ENCODE measurements around the gene VDAC2.

The VDAC2 gene

DNA sequence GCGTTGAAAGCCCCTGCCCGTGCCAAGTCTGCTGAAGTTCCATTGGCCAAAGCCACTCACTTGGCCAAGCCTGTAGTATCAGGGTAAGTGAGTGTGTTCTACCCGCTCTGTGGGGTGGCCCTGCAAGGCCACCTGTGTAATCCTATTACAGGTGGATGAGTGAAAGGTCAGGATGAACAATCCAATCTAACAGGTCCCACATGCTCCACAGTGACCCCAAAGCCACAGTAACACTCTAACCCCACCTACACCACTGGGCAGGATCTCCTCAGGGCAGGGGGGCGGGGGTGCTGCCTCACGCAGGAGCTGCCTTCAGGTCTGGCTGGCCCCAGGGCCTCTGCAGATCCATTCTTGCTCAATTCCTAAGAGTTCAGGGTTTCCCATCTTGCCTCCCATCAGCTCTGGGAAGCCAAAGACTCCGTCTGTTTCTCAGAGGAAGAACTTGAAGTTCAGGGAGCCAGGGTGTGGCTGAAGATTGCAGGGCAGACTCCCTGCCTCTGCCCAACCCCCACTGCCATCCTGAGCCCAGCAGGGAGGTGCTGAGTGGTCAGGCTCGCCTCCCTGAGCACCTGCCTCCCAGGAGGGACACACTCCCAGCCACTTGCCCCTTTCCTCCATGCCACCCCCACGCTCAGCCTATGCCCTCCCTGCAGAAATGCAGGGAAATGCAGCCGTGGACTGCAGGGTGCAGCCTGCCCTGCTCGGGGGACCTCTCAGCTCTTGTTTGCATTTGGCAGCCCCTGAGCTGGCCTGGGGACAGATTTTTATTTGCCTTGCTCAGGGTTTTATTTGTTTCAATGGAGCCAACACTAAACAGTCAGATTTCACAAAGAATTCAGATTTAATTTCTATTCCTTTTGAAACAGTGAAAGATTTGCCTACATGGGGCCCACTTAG is 35.0 kb downstream of the VDAC2 start:
- in situ Hi-C loops (cut with MboI; ENCODE audit: low sequenced_read_pairs), result loop anchor here (25.0 kb wide), 1 partner anchor 983 kb away; no protein-coding TSS in a partner anchor

DNA sequence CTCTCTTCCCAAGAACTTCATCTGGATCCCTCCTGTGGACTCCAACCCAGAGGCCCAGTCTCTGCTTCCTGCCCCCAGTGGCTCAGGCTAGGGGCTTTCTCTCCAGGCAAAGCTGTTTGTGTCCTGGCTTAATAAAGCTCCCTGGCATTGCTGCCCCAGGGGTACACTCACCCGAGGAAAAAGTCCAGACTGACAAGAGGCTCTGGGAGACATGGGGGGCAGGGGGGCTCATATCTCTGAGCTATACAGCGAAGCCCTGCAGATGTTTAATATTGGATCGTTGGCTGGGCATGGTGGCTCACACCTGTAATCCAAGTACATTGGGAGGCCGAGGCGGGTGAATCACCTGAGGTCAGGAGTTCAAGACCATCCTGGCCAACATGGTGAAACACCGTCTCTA is 35.9 kb downstream of the VDAC2 start:
- in situ Hi-C loops (cut with MboI; ENCODE audit: low sequenced_read_pairs), result loop anchor here (25.0 kb wide), 1 partner anchor 984 kb away; no protein-coding TSS in a partner anchor

DNA sequence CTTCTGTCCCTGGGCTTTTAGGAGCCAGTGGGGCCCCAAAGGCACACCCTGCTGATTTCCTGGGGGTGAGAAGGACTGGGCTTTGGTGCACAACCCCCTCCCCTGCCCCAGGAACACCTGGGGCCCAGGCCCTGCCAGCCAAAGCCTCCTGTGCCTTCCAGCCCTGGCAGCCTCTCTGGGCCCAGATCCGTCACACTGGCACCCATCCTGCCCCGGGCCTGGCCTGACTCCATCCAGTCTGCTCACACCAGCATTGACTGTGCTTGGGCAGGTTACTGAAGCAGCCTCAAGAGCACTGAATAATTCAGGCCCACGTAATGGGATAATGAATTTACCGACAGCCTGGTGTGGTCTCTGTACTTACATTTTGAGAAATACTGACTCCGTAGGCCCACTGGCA is 37.2 kb downstream of the VDAC2 start:
- in situ Hi-C loops (cut with MboI; ENCODE audit: low sequenced_read_pairs), result loop anchor here (25.0 kb wide), 1 partner anchor 985 kb away; no protein-coding TSS in a partner anchor

DNA sequence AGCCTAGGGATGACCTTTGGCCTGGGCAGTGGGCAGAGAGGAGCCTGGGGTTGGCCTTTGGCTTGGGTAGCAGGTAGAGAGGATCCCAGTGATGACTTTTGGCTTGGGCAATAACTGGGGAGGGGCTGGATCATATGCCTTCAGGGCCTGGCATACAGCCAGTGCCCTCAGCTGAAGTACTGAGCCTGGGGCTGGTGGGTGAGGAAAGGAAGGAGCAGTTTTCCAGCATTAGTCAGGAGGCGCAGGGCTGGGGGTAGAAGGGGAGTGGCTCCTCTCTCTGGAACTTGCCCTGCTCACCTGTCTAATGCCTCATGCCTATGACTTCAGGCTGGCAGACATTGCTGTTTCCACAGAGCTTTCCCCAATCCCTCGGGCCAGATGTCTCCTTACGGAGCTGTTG is 40.3 kb downstream of the VDAC2 start:
- in situ Hi-C loops (cut with MboI; ENCODE audit: low sequenced_read_pairs), result no loop called here

DNA sequence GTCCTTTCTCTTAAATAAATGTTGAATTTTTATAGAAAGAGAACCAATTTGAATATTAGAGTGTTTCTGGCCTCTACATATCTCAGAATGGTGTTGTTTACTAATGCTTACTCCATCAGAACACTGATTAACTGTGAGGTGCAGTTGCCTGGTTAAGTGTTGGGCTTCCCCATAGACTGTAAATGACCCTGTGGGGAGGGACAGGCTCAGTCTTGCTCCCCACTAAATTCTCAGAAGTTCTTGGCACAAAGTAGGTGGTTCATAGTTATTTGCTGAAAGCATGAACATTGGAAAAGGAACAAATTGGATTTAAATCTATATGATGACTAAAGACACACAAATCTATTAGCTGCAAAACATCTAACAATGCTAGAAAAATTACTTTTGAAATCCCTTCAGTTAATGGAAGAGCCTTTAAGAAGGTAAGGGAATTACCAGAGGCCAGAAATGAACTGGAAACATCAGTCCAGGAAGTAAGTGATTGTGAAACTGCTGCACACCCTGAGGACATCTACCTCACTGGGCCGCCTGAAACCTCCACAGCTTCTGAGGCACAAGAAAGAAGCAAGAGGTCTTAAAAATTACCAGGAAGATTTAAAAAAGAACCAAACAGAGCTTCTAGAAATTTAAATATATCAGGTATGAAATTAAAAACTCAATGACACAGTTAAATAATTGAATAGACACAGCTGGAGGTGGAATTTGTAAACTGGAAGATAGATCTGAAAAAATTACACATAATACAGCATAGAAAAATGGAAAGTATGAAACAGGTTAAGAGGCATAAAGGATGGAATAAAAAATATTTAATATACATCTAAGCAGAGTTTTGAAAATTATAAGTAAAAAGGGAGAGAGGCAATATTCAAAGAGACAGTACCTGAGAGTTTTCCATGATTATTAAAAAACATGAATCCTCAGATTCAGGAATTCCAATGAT is 43.0 kb downstream of the VDAC2 start:
- in situ Hi-C loops (cut with MboI; ENCODE audit: low sequenced_read_pairs), result no loop called here

DNA sequence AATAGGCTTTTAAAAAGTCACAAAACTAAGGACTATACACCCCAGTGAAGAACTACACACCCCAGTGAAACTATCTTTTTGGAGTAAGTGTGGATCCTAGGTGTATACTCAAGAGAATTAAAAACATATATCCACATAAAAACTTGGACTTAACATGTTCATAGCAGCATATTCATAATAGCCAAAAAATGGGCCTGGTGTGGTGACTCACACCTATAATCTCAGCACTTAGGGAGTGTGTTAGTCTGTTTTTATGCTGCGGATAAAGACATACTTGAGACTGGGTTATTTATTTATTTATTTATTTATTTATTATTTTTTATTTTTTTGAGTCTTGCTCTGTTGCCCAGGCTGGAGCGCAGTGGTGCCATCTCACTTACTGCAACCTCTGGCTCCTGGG is 44.1 kb downstream of the VDAC2 start:
- in situ Hi-C loops (cut with MboI; ENCODE audit: low sequenced_read_pairs), result no loop called here

DNA sequence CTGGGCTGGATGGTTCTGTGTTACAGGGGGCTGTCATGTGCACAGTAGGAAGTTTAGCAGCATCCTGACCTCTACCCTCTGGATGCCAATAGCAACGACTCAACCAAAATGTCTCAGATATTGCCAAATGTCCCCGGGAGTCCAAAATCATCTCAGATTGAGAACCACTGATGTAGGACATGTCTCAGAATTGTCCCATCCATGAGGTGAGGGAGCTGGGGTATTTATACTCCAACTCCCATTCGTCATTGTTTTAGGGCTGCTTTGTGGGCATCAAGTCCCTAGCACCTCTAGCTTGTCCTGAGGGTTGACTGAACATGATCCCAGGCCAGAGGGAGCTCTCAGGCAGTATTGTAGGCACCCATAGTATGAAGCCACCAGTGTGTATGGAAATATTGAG is 50.4 kb downstream of the VDAC2 start:
- in situ Hi-C loops (cut with MboI; ENCODE audit: low sequenced_read_pairs), result no loop called here

DNA sequence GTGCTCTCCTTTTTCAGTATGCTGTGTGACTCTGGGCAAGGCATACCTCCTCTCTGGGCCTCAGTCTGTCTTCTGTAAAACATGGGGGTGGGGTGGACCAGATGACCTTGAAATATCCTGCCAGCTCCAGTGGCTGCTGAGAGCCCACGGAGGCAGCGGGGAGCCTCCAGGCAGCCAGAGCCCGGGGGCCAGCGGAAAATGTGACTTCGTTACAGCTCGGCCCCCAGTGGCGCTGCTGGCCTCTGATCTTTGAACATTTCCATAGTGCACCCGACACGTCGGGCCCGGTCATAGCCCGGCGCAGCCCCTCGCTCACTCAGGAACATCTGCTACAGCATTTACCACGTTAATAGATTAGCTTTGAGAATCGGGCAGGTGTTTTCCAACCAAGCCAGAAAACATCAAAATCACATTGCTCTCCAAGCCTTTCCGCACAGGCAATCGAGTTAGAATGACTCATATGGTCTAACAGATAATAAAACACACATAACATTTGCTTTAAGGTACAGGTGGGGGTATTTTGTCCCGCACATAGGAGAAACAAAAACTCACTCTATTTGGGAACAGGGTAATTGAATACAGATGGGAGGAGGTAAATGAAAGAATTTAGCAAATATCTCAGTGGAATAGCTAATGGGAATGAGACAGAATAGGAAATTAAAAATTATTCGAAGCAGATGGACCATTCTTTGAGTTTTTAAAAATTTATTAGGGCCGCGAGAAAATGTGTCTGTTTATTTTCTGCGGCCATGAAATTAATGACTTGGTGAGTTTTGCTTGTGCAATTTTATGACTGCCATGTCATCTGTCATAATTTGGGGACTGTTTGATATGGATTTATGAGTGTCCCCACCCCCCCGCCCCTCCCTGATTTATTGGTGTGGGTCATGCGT is 51.5 kb downstream of the VDAC2 start:
- in situ Hi-C loops (cut with MboI; ENCODE audit: low sequenced_read_pairs), result no loop called here

DNA sequence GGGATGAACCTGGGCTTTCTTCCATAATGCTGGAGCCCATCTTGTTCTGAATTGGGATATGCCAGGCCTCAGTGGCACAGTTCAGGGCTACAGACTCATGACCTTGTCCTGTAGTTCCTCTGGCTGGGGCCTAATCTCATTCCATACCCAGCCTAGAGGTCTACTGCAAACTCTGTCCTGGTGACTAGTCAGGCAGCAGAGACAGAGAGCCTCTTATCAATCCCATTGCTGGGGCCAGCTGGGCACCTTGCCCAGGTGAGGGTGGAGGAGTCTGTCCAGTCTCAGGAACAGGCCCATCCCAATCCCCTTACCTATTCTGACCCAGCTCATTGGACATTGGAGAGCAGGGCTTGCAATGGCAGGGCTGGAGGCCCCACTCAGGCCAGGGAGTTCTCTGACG is 53.2 kb downstream of the VDAC2 start:
- in situ Hi-C loops (cut with MboI; ENCODE audit: low sequenced_read_pairs), result no loop called here

DNA sequence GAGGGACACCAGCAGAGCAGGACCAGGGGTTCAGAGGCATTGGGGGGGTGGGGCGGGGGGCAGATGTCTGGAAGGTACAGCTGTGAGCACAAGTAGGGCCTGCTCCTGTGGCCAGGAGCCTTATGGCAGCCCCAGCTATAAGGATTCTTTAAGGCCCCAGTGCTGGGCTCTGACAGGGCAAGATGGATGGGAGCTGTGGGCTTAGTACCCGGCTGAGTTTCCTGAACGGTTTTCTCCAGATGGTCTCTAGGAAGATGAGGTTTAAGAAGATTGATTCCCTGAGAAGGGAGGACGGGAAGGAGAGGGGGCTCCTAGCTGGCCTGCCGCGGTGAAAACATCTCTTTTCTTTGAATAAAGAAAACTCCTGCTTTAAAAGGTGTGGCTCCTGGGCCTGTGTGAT is 55.3 kb downstream of the VDAC2 start:
- in situ Hi-C loops (cut with MboI; ENCODE audit: low sequenced_read_pairs), result no loop called here

DNA sequence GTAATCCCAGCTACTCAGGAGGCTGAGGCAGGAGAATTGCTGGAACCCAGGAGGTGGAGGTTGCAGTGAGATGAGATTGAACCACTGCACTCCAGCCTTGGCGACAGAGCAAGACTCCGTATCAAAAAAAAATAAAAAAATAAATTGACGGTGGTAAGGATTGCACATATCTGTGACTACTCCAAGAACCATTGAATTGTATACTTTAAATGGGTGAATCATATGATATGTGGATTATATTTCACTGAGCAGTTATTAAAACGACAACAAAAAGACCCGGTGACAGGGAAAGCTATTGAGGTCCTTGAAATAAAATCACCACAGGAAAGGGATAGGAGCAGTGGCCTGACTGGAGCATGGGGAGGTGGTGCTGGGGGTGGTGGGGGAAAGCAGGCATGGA is 56.3 kb downstream of the VDAC2 start:
- in situ Hi-C loops (cut with MboI; ENCODE audit: low sequenced_read_pairs), result no loop called here

DNA sequence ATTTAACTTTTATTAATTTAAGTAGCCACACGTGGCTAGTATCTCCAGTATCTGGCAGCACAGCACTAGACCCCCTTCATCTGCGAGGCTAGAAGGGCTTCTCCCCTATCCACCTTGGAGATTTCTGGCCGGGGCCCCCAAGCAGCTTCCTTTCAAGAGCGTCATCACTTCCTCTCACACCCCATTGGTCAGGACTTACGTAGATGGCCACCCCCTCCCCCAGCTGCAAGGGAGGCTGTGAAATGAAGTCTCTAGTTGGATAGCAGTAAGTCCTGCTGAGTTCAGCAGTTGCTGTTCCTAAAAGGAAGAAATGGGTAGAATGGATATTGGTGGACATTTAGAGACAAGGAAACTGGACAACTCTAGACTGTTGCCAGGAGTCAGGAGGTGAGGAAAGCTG is 59.0 kb downstream of the VDAC2 start:
- in situ Hi-C loops (cut with MboI; ENCODE audit: low sequenced_read_pairs), result no loop called here

DNA sequence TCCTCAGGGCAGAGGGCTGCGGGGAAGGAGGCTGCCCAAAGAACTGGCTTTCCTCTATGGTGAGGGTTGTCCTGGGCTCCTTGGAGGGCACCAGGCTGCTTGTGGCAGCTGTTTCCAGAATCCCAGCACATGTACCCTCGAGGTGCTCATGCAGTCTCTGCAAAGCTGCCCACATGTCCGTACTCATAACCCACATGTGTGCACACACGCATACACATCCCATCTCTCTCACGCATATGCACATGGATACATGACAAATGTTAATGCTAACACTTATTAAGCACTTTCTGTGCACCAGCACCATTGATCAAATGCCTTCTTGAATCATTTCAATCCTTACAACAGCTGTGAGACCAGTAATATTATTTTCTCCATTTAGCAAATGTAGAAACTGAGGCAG is 61.5 kb downstream of the VDAC2 start:
- in situ Hi-C loops (cut with MboI; ENCODE audit: low sequenced_read_pairs), result no loop called here

DNA sequence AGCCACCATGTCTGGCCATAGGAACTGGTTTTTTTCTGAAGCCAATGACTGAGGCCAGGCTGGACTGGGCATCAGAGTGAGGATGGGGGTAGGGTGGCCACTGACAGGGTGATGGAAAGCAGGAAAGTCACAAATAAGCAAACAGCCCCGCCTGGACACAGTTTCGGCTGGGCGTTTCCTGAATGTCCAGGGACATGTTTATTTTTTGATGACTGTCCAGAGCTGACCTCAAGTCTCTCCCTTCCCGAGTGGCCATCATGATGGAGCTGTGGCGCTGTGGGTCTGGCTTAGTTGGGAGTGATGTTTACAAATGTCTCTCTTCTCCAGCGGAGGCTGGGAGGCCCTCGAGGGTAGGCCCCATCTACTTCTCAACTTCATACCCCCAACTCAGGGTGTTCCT is 62.3 kb downstream of the VDAC2 start:
- in situ Hi-C loops (cut with MboI; ENCODE audit: low sequenced_read_pairs), result no loop called here

DNA sequence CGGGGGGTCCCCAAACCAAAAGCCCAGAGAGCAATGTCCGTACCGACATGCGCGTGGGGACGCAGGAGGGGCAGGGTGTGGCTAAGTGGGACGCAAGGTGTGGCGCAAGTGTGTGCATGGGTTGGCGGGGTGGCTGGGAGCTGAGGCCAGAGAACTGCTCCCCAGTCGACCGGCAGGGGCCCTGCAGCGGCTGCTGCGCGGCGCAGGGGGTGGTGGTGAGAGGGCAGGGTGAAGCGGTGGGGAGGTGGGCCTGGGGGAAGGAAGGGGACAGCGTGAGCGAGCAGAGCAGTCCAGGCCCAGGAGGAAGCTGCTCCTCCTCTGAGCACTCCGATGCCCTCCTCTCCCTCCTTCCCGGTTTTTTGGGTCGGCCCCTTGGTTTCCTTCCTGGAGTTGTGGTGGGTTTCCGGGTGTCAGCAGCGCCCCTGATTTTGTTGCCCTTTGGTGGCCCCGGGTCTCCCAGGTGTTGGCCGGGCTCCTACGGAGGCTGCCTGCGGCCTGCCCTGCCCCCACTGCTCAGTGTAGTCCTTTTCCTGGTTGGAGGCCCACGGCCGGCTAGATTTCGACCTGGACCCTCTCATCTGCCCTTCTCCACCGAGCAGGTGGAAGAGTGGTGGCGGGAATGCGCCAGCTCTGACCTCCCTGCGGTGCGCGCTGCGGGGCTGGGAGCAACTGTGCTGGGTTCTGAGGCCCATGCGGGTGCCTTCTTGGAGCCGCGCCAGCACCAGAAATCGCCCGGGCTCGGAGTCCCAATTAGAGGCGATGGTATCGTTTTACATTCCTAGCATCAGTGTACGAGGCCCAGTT is 65.7 kb downstream of the VDAC2 start:
- in situ Hi-C loops (cut with MboI; ENCODE audit: low sequenced_read_pairs), result no loop called here

DNA sequence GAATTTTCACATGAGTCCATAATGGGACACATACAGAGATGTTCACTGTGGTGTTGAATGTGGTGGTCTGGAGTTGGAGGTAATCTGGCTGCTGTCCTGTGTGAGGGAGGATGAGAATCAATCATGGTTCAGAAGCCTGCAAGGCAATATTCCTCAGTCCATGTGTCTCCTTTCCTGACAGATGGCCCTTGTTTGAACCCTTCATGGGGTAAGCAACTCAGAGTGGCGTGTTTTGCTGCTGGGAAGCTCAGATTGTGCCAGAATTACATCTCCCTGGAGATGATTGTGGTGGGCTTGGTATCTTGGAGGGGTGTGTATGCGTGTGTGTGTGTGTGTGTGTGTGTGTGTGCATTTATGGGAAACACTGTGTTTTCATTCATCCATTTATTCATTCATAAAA is 69.6 kb downstream of the VDAC2 start:
- in situ Hi-C loops (cut with MboI; ENCODE audit: low sequenced_read_pairs), result no loop called here
